ENCODE results near the gene ZNF766. TPM values are rescaled to one million over a fixed set of nuclear protein-coding genes. Genes with fewer than 3 reads are reported as not detected.

Gene ZNF766
- total RNA-seq (2014; rRNA removed; shearing (Covaris generic)): 17.0 and 33.1 TPM in 2 replicates

DNA sequence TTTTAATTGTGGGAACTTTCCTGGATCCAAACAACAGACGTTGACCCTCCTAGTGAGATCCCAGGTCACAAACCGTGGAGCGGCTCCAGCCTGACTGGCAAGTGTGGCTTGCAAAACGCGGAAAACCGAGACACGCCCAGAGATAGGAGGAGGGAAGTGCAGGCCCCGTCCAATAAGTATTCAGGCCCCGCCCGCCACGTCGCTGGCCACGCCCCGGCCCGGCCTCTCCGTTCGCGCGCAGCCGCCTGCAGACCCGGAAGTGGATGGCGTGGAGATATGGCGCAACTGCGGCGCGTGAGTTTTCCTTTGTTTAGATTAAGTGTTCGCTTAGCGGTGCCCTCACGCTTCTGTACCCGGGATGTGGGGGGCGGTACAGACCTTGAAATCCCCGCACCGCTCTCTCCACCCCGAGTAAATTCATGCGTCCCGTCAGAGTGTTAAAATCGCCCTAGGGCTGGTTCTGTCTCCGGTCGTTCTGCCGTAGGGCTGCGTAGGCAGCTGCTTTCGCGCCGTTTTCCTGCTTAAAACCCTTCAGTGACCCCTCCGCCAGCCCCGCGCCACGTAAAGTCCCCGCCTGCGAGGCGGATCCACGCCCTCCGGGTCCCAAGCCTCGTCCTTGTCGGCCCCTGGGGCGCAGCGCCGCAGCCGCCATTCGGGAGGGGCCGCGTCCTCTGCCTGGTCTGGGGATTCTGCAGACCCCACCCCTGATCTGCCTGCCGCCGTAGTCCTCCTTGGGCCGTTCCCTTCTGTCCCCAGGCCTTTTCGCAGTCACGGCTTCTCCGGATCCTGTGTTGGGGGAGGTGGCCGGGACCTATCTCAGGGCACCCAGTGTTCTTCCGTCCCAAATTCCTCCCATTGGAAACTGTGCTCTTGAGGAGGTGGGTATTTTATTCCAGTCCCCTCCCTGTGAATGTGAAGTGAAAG, at the start of gene ZNF766:
Gene ZNF766, plus strand, starts transcription at position 250 of the 924 bp plus-strand sequence. Its CDS starts 27 bp downstream, at position 277.
- H3K27me3 ChIP-seq (ENCODE audit: control insufficient read depth, insufficient read depth, low read length): no peaks in the 10 kb centered on the region
- H3K4me3 ChIP-seq (ENCODE audit: insufficient read depth, low read depth, low read length): peak within 1 kb of the TSS; percentile 94
- H3K36me3 ChIP-seq (replicated peaks; ENCODE audit: control insufficient read depth, insufficient read depth, low read length): peaks cover 5% of the 10 kb centered on the region
- DNase-seq: peak; percentile 97

DNA sequence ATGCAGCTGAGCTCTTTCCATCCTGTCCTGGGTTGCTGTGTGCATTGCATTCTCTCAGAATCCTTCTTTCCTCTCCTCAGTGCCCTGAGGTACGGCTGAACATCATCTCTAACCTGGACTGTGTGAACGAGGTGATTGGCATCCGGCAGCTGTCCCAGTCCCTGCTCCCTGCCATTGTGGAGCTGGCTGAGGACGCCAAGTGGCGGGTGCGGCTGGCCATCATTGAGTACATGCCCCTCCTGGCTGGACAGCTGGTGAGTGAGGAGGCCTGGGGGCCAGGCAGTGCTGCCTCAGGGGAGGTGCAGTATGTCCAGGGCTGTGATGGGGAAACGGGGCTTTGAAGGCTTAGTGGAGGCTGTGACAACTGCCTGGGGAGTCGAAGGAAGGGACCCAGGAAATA, 49.8 kb upstream of the ZNF766 start:
- DNase-seq: no peak
- H3K4me3 ChIP-seq (ENCODE audit: insufficient read depth, low read depth, low read length): no peak overlapping the region
- no peaks in the 10 kb centered on the region for H3K27me3 ChIP-seq (ENCODE audit: control insufficient read depth, insufficient read depth, low read length)
- peaks cover 64% of the 10 kb centered on the region for H3K36me3 ChIP-seq (replicated peaks; ENCODE audit: control insufficient read depth, insufficient read depth, low read length)

DNA sequence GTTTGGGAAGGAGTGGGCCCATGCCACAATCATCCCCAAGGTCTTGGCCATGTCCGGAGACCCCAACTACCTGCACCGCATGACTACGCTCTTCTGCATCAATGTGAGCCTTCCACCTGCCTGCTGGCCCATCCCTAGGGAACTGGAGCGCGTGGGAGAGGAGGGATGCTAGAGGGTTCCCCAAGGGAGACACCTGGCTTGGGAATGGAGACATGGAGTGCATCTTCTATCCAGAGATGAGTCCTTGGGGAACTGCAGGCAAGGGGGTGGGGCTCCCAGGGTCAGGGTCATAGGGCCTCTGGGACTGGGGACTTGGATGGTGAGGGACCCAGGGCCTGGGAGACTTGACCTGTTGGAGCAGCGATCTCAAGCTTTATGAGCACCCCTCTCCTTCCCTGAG, 48.4 kb upstream of the ZNF766 start:
- Histone ChIP-seq H3K36me3 (replicated peaks; ENCODE audit: control insufficient read depth, insufficient read depth, low read length) (peaks cover 62% of the 10 kb centered on the region), H3K4me3 (ENCODE audit: insufficient read depth, low read depth, low read length) (no peak overlapping the region)

DNA sequence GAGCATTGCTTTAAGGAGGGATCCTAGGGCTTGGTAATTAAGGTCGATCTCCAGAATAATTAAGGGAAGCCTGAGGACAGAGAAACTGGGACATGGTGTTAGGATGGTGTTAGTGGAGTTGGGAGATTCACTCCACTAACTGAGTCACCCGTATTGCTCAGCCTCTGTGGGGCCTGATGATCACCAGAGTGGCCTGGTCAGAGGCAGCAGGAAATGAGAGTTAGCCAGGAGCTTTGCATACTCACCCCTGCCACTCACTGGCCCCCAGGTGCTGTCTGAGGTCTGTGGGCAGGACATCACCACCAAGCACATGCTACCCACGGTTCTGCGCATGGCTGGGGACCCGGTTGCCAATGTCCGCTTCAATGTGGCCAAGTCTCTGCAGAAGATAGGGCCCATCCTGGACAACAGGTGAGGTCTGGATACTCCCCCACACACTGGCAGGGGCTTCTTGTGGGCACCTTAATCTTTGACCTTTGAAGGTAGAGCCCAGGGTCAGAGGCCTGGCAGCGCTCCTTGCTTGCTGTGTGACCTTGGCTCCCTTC, 47.5 kb upstream of the ZNF766 start:
- Histone ChIP-seq H3K4me3 (ENCODE audit: insufficient read depth, low read depth, low read length) (no peak overlapping the region), H3K27me3 (ENCODE audit: control insufficient read depth, insufficient read depth, low read length) (no peaks in the 10 kb centered on the region), H3K36me3 (replicated peaks; ENCODE audit: control insufficient read depth, insufficient read depth, low read length) (peaks cover 59% of the 10 kb centered on the region)
- DNase-seq: peak; percentile 11

More for the DNA sequence above, 48.4 kb upstream of the ZNF766 start:
- no peaks in the 10 kb centered on the region for H3K27me3 ChIP-seq (ENCODE audit: control insufficient read depth, insufficient read depth, low read length)
- peak; percentile 12 for DNase-seq

DNA sequence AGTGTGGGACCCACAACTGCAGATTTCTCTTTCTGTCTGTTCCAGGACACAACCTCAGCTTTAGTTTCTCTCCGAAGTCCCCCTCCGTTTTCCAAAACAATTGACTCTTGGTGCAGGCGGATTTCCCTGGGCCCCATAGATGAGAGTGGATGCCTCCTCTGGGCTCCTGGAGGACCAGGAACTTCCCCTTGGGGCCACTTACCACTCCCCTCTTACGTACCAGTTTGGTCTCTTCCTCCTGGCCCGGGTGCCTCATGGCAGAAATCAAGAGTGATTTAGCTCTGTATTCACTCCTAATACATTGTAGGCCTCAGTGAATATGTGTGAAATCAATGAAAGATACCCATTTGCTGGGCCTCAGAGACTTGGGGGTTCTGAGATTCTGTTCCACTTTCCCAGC, 45.2 kb upstream of the ZNF766 start:
- peak; percentile 15 for DNase-seq
- no peaks in the 10 kb centered on the region for H3K27me3 ChIP-seq (ENCODE audit: control insufficient read depth, insufficient read depth, low read length)
- H3K36me3 ChIP-seq (replicated peaks; ENCODE audit: control insufficient read depth, insufficient read depth, low read length): peaks cover 54% of the 10 kb centered on the region
- H3K4me3 ChIP-seq (ENCODE audit: insufficient read depth, low read depth, low read length): no peak overlapping the region

DNA sequence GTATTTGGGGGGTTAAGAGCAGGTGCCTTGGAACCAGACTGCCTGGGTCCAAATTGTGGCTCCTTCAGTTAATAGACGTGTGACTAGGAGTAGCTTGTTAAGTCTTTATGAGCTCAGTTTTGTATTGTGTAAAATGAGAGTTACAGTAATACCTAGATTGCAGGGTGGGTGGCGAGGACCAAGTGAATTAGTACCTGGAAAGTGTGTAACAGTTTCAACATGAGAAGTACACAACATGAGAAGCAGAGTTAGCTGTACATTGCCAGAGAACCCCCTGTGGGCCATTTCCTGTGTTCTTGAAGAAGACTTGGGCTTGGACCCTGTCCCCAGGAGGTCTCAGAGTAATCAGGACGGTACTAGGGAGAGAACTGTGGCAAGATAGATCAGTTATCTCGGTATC, 42.7 kb upstream of the ZNF766 start:
- Histone ChIP-seq H3K27me3 (ENCODE audit: control insufficient read depth, insufficient read depth, low read length) (no peaks in the 10 kb centered on the region), H3K36me3 (replicated peaks; ENCODE audit: control insufficient read depth, insufficient read depth, low read length) (peaks cover 33% of the 10 kb centered on the region), H3K4me3 (ENCODE audit: insufficient read depth, low read depth, low read length) (no peak overlapping the region)
- DNase-seq: peak; percentile 5

DNA sequence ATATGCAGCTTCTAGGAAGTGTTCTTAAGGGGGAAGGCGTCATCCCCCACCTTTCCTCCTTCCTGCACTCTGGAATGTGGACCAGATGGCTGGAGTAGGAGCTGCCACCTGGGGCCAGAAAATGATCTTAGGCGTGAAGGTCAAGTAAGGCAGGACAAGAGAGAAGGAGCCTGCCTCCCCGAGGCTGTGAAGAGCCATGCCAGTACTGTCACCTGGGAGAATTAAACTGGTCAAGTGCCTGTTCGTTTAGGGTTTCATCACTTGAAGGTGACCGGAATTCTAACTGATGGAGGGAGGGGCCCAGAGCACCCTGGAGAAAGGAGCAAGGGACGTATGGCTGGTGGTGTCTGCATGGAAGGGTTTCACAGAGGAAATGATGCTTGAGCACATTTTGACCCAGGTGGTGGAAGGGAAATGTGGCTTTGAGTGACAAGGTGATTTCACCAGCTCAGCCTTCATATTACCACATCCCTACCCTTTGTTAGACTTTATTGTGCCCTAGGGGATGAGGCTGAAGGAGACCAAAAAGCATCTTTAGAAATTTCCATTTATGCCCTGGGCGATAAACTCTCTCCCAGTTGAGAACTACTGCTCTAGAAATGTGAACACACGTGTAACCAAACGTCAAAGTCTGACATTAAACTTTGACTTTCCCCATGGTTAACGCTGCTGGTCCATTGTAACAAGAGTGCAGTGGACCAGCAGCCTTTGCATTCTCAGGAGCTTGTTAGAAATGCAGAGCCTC, 42.0 kb upstream of the ZNF766 start:
- Histone ChIP-seq H3K27me3 (ENCODE audit: control insufficient read depth, insufficient read depth, low read length) (no peaks in the 10 kb centered on the region), H3K4me3 (ENCODE audit: insufficient read depth, low read depth, low read length) (no peak overlapping the region), H3K36me3 (replicated peaks; ENCODE audit: control insufficient read depth, insufficient read depth, low read length) (peaks cover 26% of the 10 kb centered on the region)
- peak; percentile 10 for DNase-seq

DNA sequence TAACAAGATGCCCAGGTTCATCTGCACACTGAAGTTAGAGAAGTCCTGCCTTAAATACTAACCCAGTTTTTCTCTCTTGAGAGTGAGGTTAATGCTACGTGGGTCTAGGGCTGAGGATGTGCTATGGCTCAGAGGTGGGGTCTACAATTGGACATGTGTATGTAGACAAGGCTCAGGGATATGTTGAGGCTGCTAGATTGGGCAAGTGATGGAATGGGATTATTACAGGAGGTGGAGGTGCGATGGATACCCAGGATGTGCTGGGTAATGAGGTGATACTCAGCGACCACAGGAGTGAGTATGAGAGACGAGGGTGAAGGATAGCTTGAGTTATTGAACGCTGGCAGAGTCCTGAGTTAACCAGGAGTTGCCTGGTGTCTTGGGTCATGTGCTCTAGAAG, 41.4 kb upstream of the ZNF766 start:
- Histone ChIP-seq H3K27me3 (ENCODE audit: control insufficient read depth, insufficient read depth, low read length) (no peaks in the 10 kb centered on the region), H3K4me3 (ENCODE audit: insufficient read depth, low read depth, low read length) (no peak overlapping the region), H3K36me3 (replicated peaks; ENCODE audit: control insufficient read depth, insufficient read depth, low read length) (peaks cover 26% of the 10 kb centered on the region)
- peak; percentile 8 for DNase-seq

DNA sequence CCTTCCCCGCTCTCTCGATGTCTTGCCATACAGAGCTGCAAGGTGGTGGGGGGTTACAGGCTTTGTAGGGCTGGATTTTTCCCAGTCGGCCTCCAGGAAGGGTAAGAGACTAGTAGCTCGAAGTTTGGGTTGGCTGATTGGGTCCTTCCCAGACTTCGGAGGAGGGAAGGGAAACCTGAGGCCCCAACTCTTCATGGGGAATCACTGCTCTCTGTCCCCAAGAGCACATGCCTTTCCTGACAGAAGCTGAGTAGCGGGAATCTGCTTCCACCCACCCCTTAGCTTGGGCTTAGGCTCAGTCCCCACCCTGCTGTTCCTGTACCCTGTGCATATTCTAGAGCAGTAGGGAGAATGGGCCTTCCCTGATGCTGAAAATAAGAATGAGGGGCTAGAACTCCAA, 39.9 kb upstream of the ZNF766 start:
- DNase-seq: peak; percentile 8
- peaks cover 16% of the 10 kb centered on the region for H3K36me3 ChIP-seq (replicated peaks; ENCODE audit: control insufficient read depth, insufficient read depth, low read length)
- no peaks in the 10 kb centered on the region for H3K27me3 ChIP-seq (ENCODE audit: control insufficient read depth, insufficient read depth, low read length)
- no peak overlapping the region for H3K4me3 ChIP-seq (ENCODE audit: insufficient read depth, low read depth, low read length)

DNA sequence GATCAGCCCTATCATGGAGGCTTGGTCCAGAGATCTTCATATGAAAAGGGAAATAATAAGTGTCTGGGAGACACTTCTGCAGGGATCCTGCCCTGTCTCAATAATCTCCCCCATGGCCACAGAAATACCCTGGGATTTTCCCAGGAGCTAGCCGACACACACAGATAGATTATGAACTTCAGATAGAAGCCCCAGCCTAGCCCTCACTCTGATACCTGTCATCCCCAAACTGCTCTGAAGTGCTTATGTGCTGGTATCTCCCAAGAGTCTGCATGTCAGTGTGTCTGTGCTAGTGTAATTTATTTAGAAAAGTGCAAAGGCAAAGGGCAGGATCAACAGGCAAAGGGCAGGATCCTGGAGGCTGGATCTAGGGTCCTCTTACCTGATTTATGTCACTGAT, 38.7 kb upstream of the ZNF766 start:
- DNase-seq: no peak
- H3K36me3 ChIP-seq (replicated peaks; ENCODE audit: control insufficient read depth, insufficient read depth, low read length): peaks cover 13% of the 10 kb centered on the region
- no peaks in the 10 kb centered on the region for H3K27me3 ChIP-seq (ENCODE audit: control insufficient read depth, insufficient read depth, low read length)
- H3K4me3 ChIP-seq (ENCODE audit: insufficient read depth, low read depth, low read length): no peak overlapping the region

DNA sequence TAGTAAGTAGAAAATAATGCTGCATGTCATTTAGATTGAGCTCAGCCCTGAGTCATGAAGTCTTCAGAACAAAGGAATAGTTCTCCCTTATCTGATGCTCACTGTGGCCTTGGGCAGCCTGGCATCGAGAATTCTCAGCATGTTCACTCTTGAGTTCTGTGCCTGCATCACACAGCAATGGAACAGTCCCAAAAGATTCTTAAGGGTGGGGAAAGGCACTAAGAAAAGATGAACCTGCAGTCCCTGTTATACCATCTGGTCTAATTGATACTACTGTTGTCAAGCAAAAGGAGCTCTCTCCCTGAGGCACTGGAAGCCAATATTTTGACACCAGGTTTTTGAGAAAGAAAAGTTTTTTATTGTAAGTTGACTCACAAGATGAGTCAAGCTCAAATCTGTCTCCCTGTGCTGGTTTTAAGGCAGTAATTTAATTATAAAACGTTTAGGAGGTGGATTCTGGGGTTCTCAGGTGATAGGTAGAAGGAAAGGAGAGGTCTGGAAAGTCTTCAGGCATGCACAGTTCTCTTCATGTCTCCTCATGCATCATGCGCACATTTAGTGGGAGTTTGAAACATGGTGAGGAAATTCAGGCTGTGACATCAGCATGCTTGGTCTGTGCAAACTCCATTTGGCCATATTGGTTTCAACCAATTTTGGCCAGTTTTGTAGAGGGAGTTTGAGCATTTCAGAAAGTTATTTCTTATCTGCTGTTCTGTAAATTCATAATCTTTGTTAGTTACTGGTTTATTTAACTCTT, 38.1 kb upstream of the ZNF766 start:
- no peak overlapping the region for H3K4me3 ChIP-seq (ENCODE audit: insufficient read depth, low read depth, low read length)
- H3K36me3 ChIP-seq (replicated peaks; ENCODE audit: control insufficient read depth, insufficient read depth, low read length): peaks cover 9% of the 10 kb centered on the region
- DNase-seq: no peak
- H3K27me3 ChIP-seq (ENCODE audit: control insufficient read depth, insufficient read depth, low read length): no peaks in the 10 kb centered on the region

DNA sequence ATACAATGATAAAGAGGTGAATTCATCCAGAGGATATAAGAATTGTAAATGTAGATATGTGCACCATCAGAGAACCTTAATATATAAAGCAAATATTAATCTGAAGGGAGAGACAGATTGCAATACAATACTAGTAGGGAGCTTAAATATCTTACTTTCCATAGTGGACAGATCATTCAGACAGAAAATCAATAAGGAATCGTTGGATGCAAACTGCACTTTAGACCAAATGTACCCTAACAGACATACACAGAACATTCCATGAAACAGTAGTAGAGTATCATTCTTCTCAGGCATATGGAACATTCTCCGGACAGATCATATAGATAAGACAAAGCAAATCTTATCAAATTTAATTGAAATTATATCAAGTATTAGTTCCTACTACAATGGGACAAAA, 35.0 kb upstream of the ZNF766 start:
- no peak for DNase-seq
- H3K4me3 ChIP-seq (ENCODE audit: insufficient read depth, low read depth, low read length): no peak overlapping the region
- H3K36me3 ChIP-seq (replicated peaks; ENCODE audit: control insufficient read depth, insufficient read depth, low read length): no peaks in the 10 kb centered on the region; the same call in 1 of the 2 replicates
- H3K27me3 ChIP-seq (ENCODE audit: control insufficient read depth, insufficient read depth, low read length): no peaks in the 10 kb centered on the region

DNA sequence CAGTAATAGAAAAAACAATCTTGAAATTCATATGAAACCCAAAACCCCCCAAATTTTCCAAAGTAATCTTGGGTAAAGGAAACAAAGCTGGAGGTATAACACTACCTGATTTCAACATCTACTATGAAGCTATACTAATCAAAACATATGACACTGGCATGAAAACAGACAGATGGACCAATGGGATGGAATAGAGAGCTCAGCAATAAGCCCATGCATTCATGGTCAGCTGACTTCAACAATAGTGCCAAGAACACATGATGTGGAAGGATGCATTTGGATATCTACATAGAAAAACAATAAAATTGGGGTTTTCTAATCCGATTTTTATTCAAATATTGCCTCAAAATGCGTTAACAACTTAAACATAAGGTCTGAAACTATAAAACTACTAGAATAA, 32.2 kb upstream of the ZNF766 start:
- no peaks in the 10 kb centered on the region for H3K36me3 ChIP-seq (replicated peaks; ENCODE audit: control insufficient read depth, insufficient read depth, low read length)
- DNase-seq: no peak
- H3K4me3 ChIP-seq (ENCODE audit: insufficient read depth, low read depth, low read length): no peak overlapping the region
- H3K27me3 ChIP-seq (ENCODE audit: control insufficient read depth, insufficient read depth, low read length): no peaks in the 10 kb centered on the region

DNA sequence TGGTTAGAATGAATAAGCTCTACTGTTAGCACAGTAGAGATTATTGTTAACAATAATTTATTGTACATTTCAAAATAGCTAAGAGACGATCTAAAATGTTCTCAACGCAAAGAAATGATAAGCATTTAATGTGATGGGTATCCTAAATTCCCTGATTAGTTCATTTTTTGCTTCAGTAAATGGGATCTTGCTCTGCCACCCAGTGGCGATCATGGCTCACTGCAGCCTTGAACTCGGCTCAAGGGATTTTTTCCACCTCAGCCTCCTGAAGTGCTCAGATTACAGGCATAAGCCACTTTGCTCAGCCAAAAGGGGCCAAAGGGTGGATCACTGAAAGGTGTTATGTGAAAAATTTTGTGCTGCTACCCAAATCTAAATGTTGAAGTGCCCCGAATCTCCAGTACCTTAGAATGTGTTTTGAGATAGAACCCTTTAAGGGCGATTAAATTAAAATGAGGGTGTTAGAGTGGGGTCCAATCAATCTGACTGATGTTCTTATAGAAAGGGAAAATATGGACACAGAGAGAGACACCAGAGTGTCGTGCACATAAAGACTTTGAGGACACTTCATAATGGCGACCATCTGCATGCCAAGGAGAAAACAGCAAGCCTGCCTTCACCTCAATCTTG, 31.5 kb upstream of the ZNF766 start:
- DNase-seq: no peak
- H3K4me3 ChIP-seq (ENCODE audit: insufficient read depth, low read depth, low read length): no peak overlapping the region
- no peaks in the 10 kb centered on the region for H3K27me3 ChIP-seq (ENCODE audit: control insufficient read depth, insufficient read depth, low read length)
- H3K36me3 ChIP-seq (replicated peaks; ENCODE audit: control insufficient read depth, insufficient read depth, low read length): no peaks in the 10 kb centered on the region

Measured in H7 (cell line).